GM19468 (cell line): Measurements from ENCODE around the gene CNTNAP2.

ENCODE experiments used
- ATAC-seq: cut with Tn5 transposase; IDR thresholded peaks from one replicate; pipeline ENCODE4 v1.9.1; 2021; ENCODE audit warnings: mild to moderate bottlenecking, moderate library complexity, moderate number of reproducible peaks; ENCODE audit not compliant: unreplicated experiment; ENCODE audit errors: extremely low read depth

CNTNAP2 gene

GRCh38 chr7:147992698-147993097 is 1876.1 kb downstream of the CNTNAP2 start:
- no peak for ATAC-seq

GRCh38 chr7:147997636-147998035 is 1881.0 kb downstream of the CNTNAP2 start:
- no peak for ATAC-seq

- ATAC-seq: no peak
Observed at GRCh38 chr7:147999962-148000361, 1883.4 kb downstream of the CNTNAP2 start.

GRCh38 chr7:148011753-148012152 is 1895.2 kb downstream of the CNTNAP2 start:
- ATAC-seq: no peak

- no peak for ATAC-seq
Observed at GRCh38 chr7:148014001-148014400, 1897.4 kb downstream of the CNTNAP2 start.

- ATAC-seq: no peak
Observed at GRCh38 chr7:148014541-148014940, 1897.9 kb downstream of the CNTNAP2 start.

- no peak for ATAC-seq
Observed at GRCh38 chr7:148017126-148017525, 1900.5 kb downstream of the CNTNAP2 start.

GRCh38 chr7:148020679-148021078 is 1904.1 kb downstream of the CNTNAP2 start:
- no peak for ATAC-seq

GRCh38 chr7:148021507-148022045 is 1905.0 kb downstream of the CNTNAP2 start:
- ATAC-seq: no peak

GRCh38 chr7:148022832-148023231 is 1906.2 kb downstream of the CNTNAP2 start:
- no peak for ATAC-seq

GRCh38 chr7:148026713-148027112 is 1910.1 kb downstream of the CNTNAP2 start:
- ATAC-seq: no peak

GRCh38 chr7:148028165-148028564 is 1911.6 kb downstream of the CNTNAP2 start:
- no peak for ATAC-seq

GRCh38 chr7:148031019-148031418 is 1914.4 kb downstream of the CNTNAP2 start:
- ATAC-seq: no peak

GRCh38 chr7:148031811-148032210 is 1915.2 kb downstream of the CNTNAP2 start:
- ATAC-seq: no peak

GRCh38 chr7:148035950-148036349 is 1919.3 kb downstream of the CNTNAP2 start:
- ATAC-seq: no peak

GRCh38 chr7:148037044-148037443 is 1920.4 kb downstream of the CNTNAP2 start:
- ATAC-seq: no peak

- ATAC-seq: no peak
Observed at GRCh38 chr7:148041156-148041555, 1924.6 kb downstream of the CNTNAP2 start.

GRCh38 chr7:148042935-148043631 is 1926.5 kb downstream of the CNTNAP2 start:
- no peak for ATAC-seq

- no peak for ATAC-seq
Observed at GRCh38 chr7:148044173-148044572, 1927.6 kb downstream of the CNTNAP2 start.

- no peak for ATAC-seq
Observed at GRCh38 chr7:148045521-148045920, 1928.9 kb downstream of the CNTNAP2 start.

- no peak for ATAC-seq
Observed at GRCh38 chr7:148049068-148049467, 1932.5 kb downstream of the CNTNAP2 start.

GRCh38 chr7:148050492-148051158 is 1934.0 kb downstream of the CNTNAP2 start:
- no peak for ATAC-seq
